Sigmoid colon (tissue), 7 donors: Measurements from ENCODE around the gene FBXL19. TPM values are rescaled to one million over a fixed set of nuclear protein-coding genes. Genes with fewer than 3 reads are reported as not detected.

ENCODE experiments used
- DNase-seq: peaks from one replicate; pipeline ENCODE4 v3.0.0-alpha.2; 2019
- H3K27ac ChIP-seq, 4 donors: fragments of 200-600 bp; sonication (generic); one replicate each; pipeline ENCODE4 v1.5.1; 2016 to 2019; ENCODE audit warnings: mild to moderate bottlenecking in 1 of 4
- H3K27me3 ChIP-seq, 3 donors: fragments of 200-600 bp; sonication (generic); one replicate each; pipeline ENCODE4 v1.5.1; 2019; ENCODE audit warnings: mild to moderate bottlenecking in 1 of 3
- H3K36me3 ChIP-seq, 4 donors: fragments of 200-600 bp; sonication (generic); one replicate each; pipeline ENCODE4 v1.5.1; 2016 to 2019
- H3K4me1 ChIP-seq, 4 donors: fragments of 200-600 bp; sonication (generic); one replicate each; pipeline ENCODE4 v1.5.1; 2017 to 2019
- H3K4me3 ChIP-seq, 4 donors: fragments of 200-600 bp; sonication (generic); one replicate each; pipeline ENCODE4 v1.5.1; 2017 to 2019; ENCODE audit warnings: mild to moderate bottlenecking in 2 of 4, moderate library complexity in 1 of 4
- H3K9me3 ChIP-seq, 4 donors: fragments of 200-600 bp in 3 of 4; sonication (generic) in 3 of 4; one replicate each; pipeline versions ENCODE4 v1.5.1 to v1.6.1; 2013 to 2019
- EP300 ChIP-seq, 4 donors: sonication (generic); formaldehyde crosslinking; IDR thresholded peaks; one replicate each; pipeline ENCODE4 v1.6.1; 2017; ENCODE audit warnings: antibody characterized with exemption in 4 of 4
- POLR2A ChIP-seq, 2 donors: fragments of 450-650 bp; IDR thresholded peaks; one replicate each; pipeline ENCODE4 v1.6.1; 2016; ENCODE audit warnings: antibody characterized with exemption in 2 of 2, mild to moderate bottlenecking in 2 of 2, moderate library complexity in 2 of 2
- POLR2AphosphoS5 ChIP-seq, 4 donors: sonication (generic); formaldehyde crosslinking; IDR thresholded peaks; one replicate each; pipeline ENCODE4 v1.6.1; 2017; ENCODE audit warnings: antibody characterized with exemption in 4 of 4
- WGBS, 2 donors: extraction: QIAGEN DNeasy Blood & Tissue Kit; methylation state at CpG; one replicate each; pipeline ENCODE4 v1.1.7; 2013; 5-methylcytosine and 5-hydroxymethylcytosine counted together
- intact Hi-C: fragments of 100-400 bp; cut with DNase I; formaldehyde crosslinking; loops from one replicate; pipeline ENCODE4 v1.15.1; 2023
- polyA plus RNA-seq, 3 donors: library from polyadenylated mRNA; stranded (reverse); fragments of 200-250 nt; gene quantifications; one replicate each; pipeline ENCODE4 v1.2.3, GENCODE V29; 2013
- total RNA-seq, 4 donors: library from RNA; depleted of rRNA; stranded (reverse); fragments of >200 nt; gene quantifications; one replicate each; pipeline ENCODE4 v1.1.0, GENCODE V29; 2016
- TF ChIP-seq, protein P1 (sequence below), 4 experiments: fragments of 450-650 bp in 3 of 4; fragments of 200-600 bp in 1 of 4; IDR thresholded peaks; one replicate each; pipeline ENCODE4 v1.5.1; 2016 to 2019; ENCODE audit warnings: antibody characterized with exemption in 4 of 4, mild to moderate bottlenecking in 3 of 4, moderate library complexity in 2 of 4
- donor health status: healthy with polysubstance abuse.
- donor health status: Bipolar disorder and iron deficiency.
- donor health status: healthy.

FBXL19 gene
- total and polyA plus RNA-seq, 7 donors = 3.0 to 32.7 (median 10.3) TPM

DNA sequence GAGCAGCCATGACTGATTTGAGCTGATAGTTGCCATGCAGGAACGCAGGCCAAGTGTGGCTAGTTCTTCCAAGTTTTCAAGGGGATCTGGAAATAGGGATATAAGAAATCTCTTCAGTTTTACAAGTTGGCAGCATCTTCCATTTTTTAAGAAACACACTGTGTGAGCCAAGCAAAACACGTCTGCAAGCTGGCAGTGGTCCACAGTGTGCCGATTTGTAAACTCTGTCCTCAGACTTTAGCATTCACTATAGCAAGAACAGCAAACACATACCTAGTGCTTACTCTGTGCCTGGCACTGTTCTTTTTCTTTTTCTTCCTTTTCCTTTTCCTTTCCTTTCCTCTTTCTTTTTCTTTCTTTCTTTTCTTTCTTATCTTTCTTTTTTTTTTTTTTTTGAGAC lies 28.4 kb downstream of the FBXL19 start:
- peak overlapping the region; percentile 86 to 98 (median 93) for H3K27ac ChIP-seq
- peaks cover 0 to 59% (median 53%) of the 10 kb centered on the region in 4 donors for H3K4me1 ChIP-seq
- no peaks in the 10 kb centered on the region for H3K9me3 ChIP-seq
- H3K27me3 ChIP-seq = no peaks in the 10 kb centered on the region
- H3K36me3 ChIP-seq = no peaks in the 10 kb centered on the region
- 61% methylated on average over 3 of the region's 3 CpGs for WGBS, 2 donors
- peak; percentile 95 for DNase-seq
- TF ChIP-seq, protein P1, sequence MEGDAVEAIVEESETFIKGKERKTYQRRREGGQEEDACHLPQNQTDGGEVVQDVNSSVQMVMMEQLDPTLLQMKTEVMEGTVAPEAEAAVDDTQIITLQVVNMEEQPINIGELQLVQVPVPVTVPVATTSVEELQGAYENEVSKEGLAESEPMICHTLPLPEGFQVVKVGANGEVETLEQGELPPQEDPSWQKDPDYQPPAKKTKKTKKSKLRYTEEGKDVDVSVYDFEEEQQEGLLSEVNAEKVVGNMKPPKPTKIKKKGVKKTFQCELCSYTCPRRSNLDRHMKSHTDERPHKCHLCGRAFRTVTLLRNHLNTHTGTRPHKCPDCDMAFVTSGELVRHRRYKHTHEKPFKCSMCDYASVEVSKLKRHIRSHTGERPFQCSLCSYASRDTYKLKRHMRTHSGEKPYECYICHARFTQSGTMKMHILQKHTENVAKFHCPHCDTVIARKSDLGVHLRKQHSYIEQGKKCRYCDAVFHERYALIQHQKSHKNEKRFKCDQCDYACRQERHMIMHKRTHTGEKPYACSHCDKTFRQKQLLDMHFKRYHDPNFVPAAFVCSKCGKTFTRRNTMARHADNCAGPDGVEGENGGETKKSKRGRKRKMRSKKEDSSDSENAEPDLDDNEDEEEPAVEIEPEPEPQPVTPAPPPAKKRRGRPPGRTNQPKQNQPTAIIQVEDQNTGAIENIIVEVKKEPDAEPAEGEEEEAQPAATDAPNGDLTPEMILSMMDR (IDR thresholded peaks at IDR 0.05) = no peak
- TF ChIP-seq EP300 (IDR thresholded peaks at IDR 0.05) (no peak), POLR2AphosphoS5 (IDR thresholded peaks at IDR 0.05) (peak; percentile 9 to 63 (median 42))
- no peak overlapping the region for H3K4me3 ChIP-seq
- intact Hi-C loops = loop anchor here (10.0 kb wide), 1 partner anchor 503 kb away; the partner anchor contains the start of gene ARMC5

DNA sequence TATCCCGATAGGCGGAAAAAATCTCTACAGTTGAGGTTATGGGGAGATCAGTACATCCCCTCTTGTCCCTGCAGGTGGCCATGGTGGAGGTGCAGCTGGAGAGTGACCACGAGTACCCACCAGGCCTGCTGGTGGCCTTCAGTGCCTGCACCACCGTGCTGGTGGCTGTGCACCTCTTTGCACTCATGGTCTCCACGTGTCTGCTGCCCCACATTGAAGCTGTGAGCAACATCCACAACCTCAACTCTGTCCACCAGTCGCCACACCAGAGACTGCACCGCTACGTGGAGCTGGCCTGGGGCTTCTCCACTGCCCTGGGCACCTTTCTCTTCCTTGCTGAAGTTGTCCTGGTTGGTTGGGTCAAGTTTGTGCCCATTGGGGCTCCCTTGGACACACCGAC lies 29.7 kb downstream of the FBXL19 start:
- H3K27ac ChIP-seq = peak overlapping the region; percentile 24 to 94 (median 74)
- no peaks in the 10 kb centered on the region for H3K9me3 ChIP-seq
- 82 to 88% methylated on average over 9 of the region's 9 CpGs for whole genome bisulfite sequencing, 2 donors
- no peaks in the 10 kb centered on the region for H3K36me3 ChIP-seq
- H3K4me3 ChIP-seq = no peak overlapping the region
- TF ChIP-seq EP300 (IDR thresholded peaks at IDR 0.05) = no peak
- TF ChIP-seq POLR2A (IDR thresholded peaks at IDR 0.05) = no peak
- TF ChIP-seq, protein P1 (IDR thresholded peaks at IDR 0.05) = no peak
- no peak for TF ChIP-seq POLR2AphosphoS5 (IDR thresholded peaks at IDR 0.05)
- H3K27me3 ChIP-seq = no peaks in the 10 kb centered on the region
- DNase-seq = no peak
- intact Hi-C loops = loop anchor here (10.0 kb wide), 1 partner anchor 502 kb away; the partner anchor contains the start of gene ARMC5
- H3K4me1 ChIP-seq = peaks cover 0 to 57% (median 50%) of the 10 kb centered on the region in 4 donors

DNA sequence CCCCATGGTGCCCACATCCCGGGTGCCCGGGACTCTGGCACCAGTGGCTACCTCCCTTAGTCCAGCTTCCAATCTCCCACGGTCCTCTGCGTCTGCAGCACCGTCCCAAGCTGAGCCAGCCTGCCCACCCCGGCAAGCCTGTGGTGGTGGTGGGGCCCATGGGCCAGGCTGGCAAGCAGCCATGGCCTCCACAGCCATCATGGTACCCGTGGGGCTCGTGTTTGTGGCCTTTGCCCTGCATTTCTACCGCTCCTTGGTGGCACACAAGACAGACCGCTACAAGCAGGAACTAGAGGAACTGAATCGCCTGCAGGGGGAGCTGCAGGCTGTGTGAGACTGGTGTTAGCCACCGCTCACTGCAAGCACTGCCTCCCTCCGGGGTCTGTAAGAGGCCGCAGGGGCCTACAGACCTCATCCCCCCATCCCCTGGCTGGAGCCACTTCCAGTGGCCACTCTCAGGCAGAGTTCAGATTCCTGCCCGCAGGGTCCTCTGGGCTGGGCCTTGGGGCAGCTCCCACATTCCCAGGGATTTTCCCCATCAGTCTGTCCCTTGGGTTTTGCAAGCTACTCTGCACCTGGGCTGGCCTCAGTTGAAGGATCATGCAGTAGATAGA lies 30.2 kb downstream of the FBXL19 start:
- H3K4me3 ChIP-seq = no peak overlapping the region
- no peaks in the 10 kb centered on the region for H3K36me3 ChIP-seq
- WGBS, 2 donors = 31 to 46% methylated on average over 15 of the region's 15 CpGs
- H3K4me1 ChIP-seq = peaks cover 0 to 61% (median 51%) of the 10 kb centered on the region in 4 donors
- peak overlapping the region; percentile 24 to 56 (median 36) for H3K27ac ChIP-seq
- H3K27me3 ChIP-seq = no peaks in the 10 kb centered on the region
- TF ChIP-seq, protein P1 (IDR thresholded peaks at IDR 0.05) = peak in 3 of 4 experiments; percentile 37 to 66 (median 56)
- TF ChIP-seq EP300 (IDR thresholded peaks at IDR 0.05) = no peak
- peak; percentile 76 for DNase-seq
- no peaks in the 10 kb centered on the region for H3K9me3 ChIP-seq
- intact Hi-C loops = loop anchor here (10.0 kb wide), 1 partner anchor 501 kb away; the partner anchor contains the start of gene ARMC5

DNA sequence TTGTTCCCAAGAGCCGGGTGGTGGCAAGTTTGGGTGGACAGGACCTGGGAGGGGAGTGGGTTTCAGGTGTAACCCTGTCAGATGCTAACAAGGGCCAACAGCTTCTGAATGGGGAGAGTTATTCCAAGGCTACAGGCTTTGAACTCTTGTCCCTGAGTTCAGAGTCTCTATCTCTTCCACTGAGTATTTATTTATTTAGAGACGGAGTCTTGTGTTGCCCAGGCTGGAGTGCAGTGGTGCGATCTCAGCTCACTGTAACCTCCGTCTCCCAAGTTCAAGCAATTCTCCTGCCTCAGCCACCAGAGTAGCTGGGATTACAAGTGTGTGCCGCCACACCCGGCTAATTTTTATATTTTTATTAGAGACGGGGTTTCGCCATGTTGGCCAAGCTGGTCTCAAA lies 31.6 kb downstream of the FBXL19 start:
- H3K36me3 ChIP-seq = peaks cover 3 to 12% (median 4%) of the 10 kb centered on the region in 4 donors
- intact Hi-C loops = loop anchor here (10.0 kb wide), 1 partner anchor 500 kb away; the partner anchor contains the start of gene ARMC5
- no peak overlapping the region for H3K4me3 ChIP-seq
- no peaks in the 10 kb centered on the region for H3K9me3 ChIP-seq
- no peak overlapping the region for H3K27ac ChIP-seq
- no peak for DNase-seq
- TF ChIP-seq, protein P1 (IDR thresholded peaks at IDR 0.05) = no peak
- no peak for TF ChIP-seq POLR2AphosphoS5 (IDR thresholded peaks at IDR 0.05)
- TF ChIP-seq EP300 (IDR thresholded peaks at IDR 0.05) = no peak
- TF ChIP-seq POLR2A (IDR thresholded peaks at IDR 0.05) = no peak
- peaks cover 0 to 65% (median 51%) of the 10 kb centered on the region in 4 donors for H3K4me1 ChIP-seq
- no peaks in the 10 kb centered on the region for H3K27me3 ChIP-seq
- 50 to 85% methylated on average over 8 of the region's 8 CpGs for WGBS, 2 donors
